ENCODE measurements around the gene SLC6A6. TPM values are rescaled to one million over a fixed set of nuclear protein-coding genes. Genes with fewer than 3 reads are reported as not detected.
A peak's percentile ranks its signal among the peaks of the same experiment; 100 is the strongest.

Gene SLC6A6
- total RNA-seq, 2 experiments from 2014 or later, result 43.4 to 48.8 TPM

DNA sequence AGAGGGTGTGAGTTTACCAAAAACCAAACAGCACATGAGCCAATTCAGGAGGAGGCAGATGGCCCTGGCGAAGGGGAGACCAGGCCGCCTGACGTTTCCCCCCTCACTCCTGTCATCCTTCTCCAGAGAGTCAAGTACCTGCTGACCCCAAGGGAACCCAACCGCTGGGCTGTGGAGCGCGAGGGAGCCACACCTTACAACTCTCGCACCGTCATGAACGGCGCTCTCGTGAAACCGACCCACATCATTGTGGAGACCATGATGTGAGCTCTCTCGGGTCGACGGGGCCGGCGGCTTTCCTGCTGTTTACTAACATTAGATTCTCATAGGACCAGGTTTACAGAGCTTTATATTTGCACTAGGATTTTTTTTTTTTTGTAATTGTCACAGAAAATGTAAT, 82.3 kb downstream of the SLC6A6 start:
- Mint-ChIP-seq H3K4me3 (no peak overlapping the region), H3K27ac (peak overlapping the region; percentile 42), H3K4me1 (ENCODE audit: low read depth) (no peaks in the 10 kb centered on the region), H3K36me3 (ENCODE audit: low read depth) (peaks cover 24% of the 10 kb centered on the region), H3K9me3 (no peaks in the 10 kb centered on the region), H3K27me3 (no peaks in the 10 kb centered on the region)
- intact Hi-C loops (cut with micrococcal nuclease), result no loop called here
- DNase-seq (no peak), ATAC-seq (no peak)
- ChIA-PET POLR2A (interaction anchor here (0.7 kb wide), 1 partner anchor 92 kb away, joined by 3 read pairs; no protein-coding TSS in a partner anchor), CTCF (no interaction called here)
- TF ChIP-seq, protein P1, sequence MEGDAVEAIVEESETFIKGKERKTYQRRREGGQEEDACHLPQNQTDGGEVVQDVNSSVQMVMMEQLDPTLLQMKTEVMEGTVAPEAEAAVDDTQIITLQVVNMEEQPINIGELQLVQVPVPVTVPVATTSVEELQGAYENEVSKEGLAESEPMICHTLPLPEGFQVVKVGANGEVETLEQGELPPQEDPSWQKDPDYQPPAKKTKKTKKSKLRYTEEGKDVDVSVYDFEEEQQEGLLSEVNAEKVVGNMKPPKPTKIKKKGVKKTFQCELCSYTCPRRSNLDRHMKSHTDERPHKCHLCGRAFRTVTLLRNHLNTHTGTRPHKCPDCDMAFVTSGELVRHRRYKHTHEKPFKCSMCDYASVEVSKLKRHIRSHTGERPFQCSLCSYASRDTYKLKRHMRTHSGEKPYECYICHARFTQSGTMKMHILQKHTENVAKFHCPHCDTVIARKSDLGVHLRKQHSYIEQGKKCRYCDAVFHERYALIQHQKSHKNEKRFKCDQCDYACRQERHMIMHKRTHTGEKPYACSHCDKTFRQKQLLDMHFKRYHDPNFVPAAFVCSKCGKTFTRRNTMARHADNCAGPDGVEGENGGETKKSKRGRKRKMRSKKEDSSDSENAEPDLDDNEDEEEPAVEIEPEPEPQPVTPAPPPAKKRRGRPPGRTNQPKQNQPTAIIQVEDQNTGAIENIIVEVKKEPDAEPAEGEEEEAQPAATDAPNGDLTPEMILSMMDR (IDR thresholded peaks at IDR 0.05), result no peak

DNA sequence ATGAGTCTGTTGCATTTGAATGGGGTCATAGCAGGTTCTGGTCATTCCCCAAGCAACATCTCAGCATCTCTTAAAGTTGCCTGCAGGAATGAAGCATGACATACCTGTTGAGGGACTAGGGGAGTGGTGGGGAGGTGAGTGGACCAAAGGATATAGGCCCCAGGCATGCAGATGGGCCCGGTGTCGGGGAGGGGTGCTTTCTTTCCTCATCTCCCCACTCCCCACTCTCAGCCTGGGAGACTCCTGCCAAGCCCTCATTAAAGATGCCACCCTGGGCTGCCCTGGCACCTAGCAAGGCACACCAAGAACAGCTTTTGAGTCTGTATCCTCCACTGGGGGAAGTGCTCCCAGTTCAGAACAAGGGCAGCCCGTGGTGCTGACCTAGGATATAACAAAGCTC, 83.6 kb downstream of the SLC6A6 start:
- CTCF ChIA-PET, result no interaction called here
- TF ChIP-seq, protein P1 (IDR thresholded peaks at IDR 0.05), result no peak
- no peak for ATAC-seq
- POLR2A ChIA-PET, result no interaction called here
- Mint-ChIP-seq H3K4me1 (ENCODE audit: low read depth) (no peaks in the 10 kb centered on the region), H3K36me3 (ENCODE audit: low read depth) (peaks cover 20% of the 10 kb centered on the region), H3K9me3 (no peaks in the 10 kb centered on the region), H3K27me3 (no peaks in the 10 kb centered on the region), H3K27ac (no peak overlapping the region), H3K4me3 (no peak overlapping the region)
- no peak for DNase-seq
- intact Hi-C loops (cut with micrococcal nuclease), result no loop called here

DNA sequence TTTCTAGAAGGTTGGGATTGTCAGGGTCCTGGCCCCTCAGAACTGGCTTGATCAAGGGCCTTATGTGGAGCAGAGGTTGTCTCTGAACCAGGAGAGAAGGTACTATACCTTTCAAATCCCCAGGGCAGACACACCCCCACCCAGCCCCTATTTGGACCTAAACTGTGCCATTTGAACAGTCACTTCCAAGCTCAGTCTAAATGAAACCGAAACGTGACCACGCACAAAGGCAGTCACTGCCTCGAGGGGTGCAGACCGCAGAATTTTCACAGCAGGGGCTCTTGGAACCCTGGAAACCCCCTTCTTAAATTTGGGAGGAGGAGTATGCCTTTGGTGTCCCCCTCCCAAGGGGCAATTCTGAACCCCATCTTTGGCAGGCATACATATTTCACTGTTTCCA, 84.1 kb downstream of the SLC6A6 start:
- H3K27ac Mint-ChIP-seq, result no peak overlapping the region

DNA sequence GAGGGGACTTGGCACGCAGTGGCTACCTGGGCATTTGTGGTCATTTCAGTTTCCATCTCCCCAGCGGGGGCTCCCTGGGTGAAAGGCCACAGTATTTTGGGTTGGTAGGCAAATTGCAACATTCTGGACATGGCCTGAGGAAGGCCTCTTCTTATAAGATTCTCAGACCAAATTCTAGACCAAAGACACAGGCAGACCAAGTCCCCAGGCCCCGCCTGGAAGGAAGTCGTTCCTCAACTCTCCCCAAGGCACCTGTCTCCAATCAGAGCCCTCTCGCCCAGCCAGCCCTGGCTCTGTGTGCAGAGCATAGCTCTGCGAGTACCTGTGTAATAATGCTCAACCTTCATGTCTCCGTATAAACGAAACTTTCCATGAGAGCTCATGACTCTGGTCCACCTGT, 84.7 kb downstream of the SLC6A6 start:
- Mint-ChIP-seq H3K36me3 (ENCODE audit: low read depth) (peaks cover 14% of the 10 kb centered on the region), H3K4me1 (ENCODE audit: low read depth) (no peaks in the 10 kb centered on the region), H3K27ac (no peak overlapping the region), H3K9me3 (no peaks in the 10 kb centered on the region), H3K27me3 (no peaks in the 10 kb centered on the region), H3K4me3 (no peak overlapping the region)
- ATAC-seq (no peak), DNase-seq (no peak)
- POLR2A ChIA-PET, result interaction anchor here (1.5 kb wide), 1 partner anchor 21 kb away, joined by 3 read pairs; no protein-coding TSS in a partner anchor
- CTCF ChIA-PET, result no interaction called here
- TF ChIP-seq, protein P1 (IDR thresholded peaks at IDR 0.05), result no peak
- intact Hi-C loops (cut with micrococcal nuclease), result no loop called here

More for the DNA sequence above, 84.1 kb downstream of the SLC6A6 start:
- Mint-ChIP-seq H3K4me1 (ENCODE audit: low read depth) (no peaks in the 10 kb centered on the region), H3K9me3 (no peaks in the 10 kb centered on the region), H3K36me3 (ENCODE audit: low read depth) (peaks cover 17% of the 10 kb centered on the region), H3K27me3 (no peaks in the 10 kb centered on the region), H3K4me3 (no peak overlapping the region)
- ATAC-seq, result no peak
- intact Hi-C loops (cut with micrococcal nuclease), result no loop called here
- no peak for DNase-seq
- TF ChIP-seq, protein P1 (IDR thresholded peaks at IDR 0.05), result no peak
- POLR2A ChIA-PET, result interaction anchor here (1.5 kb wide), 1 partner anchor 22 kb away, joined by 3 read pairs; no protein-coding TSS in a partner anchor
- CTCF ChIA-PET, result no interaction called here

DNA sequence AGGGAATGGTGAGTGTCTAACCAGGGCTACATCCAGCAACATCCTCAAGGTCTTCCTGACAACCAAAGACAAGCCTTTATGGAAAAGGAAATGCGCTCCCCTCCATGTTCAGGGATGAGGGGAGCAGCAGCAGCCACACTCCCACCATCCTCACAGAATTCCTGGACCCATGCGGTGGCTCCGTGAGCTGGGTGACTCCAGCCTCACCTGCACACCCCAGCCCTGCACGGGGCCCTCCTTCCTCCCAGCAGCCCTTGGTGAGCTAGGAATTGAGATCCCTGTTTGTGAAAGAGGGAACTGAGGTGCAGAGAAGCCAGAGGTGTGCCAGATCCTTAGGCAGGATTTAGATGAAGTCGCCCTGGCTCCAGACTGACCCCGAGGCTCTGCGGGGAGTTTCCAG, 85.4 kb downstream of the SLC6A6 start:
- POLR2A ChIA-PET, result interaction anchor here (1.5 kb wide), 1 partner anchor 20 kb away, joined by 3 read pairs; no protein-coding TSS in a partner anchor
- ATAC-seq, result no peak
- H3K27me3 Mint-ChIP-seq, result no peaks in the 10 kb centered on the region

More for the DNA sequence above, 85.4 kb downstream of the SLC6A6 start:
- Mint-ChIP-seq H3K9me3 (no peaks in the 10 kb centered on the region), H3K36me3 (ENCODE audit: low read depth) (peaks cover 14% of the 10 kb centered on the region), H3K4me1 (ENCODE audit: low read depth) (no peaks in the 10 kb centered on the region), H3K27ac (no peak overlapping the region), H3K4me3 (no peak overlapping the region)
- intact Hi-C loops (cut with micrococcal nuclease), result no loop called here
- CTCF ChIA-PET, result no interaction called here
- TF ChIP-seq, protein P1 (IDR thresholded peaks at IDR 0.05), result no peak
- DNase-seq, result no peak
